Cardiac fibroblast (primary cell): Measurements from ENCODE around the gene LRP1-AS.

Experiments used
- DNase-seq, 2 donors: peaks; one replicate each; pipeline versions ENCODE4 v3.0.0 to v3.0.0-alpha.2; 2010; ENCODE audit warnings: low read depth in 2 of 2
- H3K4me3 ChIP-seq, 2 donors: replicated peaks in 1 of 2; 1 replicate in 1 of 2; 2 replicates in 1 of 2; pipeline ENCODE4 v1.5.1; 2011; ENCODE audit warnings: low read depth in 2 of 2, low read length in 2 of 2, mild to moderate bottlenecking in 2 of 2, moderate library complexity in 1 of 2
- TF ChIP-seq, protein P1 (sequence below): IDR thresholded peaks from one replicate; pipeline ENCODE4 v1.5.1; 2011; ENCODE audit warnings: low read depth, mild to moderate bottlenecking, low read length, inconsistent platforms

LRP1-AS gene

DNA sequence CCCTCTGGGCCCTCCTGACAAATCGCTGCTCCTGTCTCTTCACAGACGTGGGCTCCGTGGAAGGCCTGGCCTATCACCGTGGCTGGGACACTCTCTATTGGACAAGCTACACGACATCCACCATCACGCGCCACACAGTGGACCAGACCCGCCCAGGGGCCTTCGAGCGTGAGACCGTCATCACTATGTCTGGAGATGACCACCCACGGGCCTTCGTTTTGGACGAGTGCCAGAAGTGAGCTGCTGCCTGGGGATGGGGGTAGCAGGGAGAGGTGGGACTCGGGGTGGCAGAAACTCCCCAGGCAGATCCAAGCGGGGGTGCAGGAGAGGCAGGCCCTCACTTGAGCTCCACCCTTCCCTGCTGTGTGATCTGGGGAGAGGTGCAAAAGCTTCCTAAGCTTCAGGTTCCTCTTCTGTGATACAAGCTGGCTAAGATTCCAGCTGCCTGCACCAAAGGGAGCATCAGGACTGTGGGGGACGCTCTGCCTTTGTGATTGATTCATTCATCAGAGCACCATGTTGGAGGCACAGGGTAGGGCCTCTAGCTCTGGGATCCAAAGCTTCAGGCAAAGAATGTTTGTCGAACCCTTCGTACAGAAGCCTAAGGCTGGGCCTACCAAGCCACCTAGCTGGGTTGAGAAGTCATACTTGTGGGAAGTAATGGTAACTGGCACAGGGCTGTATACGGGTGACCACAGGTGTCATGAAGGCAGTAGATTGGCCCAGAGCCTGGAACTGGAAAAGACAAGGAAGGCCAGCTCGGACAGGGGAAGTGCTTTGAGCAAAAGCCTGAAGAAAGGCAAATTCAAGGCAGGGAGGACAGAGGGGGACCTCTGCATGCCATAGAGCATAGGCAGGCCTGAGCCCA is 40.0 kb upstream of the LRP1-AS start:
- TF ChIP-seq, protein P1, sequence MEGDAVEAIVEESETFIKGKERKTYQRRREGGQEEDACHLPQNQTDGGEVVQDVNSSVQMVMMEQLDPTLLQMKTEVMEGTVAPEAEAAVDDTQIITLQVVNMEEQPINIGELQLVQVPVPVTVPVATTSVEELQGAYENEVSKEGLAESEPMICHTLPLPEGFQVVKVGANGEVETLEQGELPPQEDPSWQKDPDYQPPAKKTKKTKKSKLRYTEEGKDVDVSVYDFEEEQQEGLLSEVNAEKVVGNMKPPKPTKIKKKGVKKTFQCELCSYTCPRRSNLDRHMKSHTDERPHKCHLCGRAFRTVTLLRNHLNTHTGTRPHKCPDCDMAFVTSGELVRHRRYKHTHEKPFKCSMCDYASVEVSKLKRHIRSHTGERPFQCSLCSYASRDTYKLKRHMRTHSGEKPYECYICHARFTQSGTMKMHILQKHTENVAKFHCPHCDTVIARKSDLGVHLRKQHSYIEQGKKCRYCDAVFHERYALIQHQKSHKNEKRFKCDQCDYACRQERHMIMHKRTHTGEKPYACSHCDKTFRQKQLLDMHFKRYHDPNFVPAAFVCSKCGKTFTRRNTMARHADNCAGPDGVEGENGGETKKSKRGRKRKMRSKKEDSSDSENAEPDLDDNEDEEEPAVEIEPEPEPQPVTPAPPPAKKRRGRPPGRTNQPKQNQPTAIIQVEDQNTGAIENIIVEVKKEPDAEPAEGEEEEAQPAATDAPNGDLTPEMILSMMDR: no peak
- H3K4me3 ChIP-seq: no peak overlapping the region
- DNase-seq: no peak

DNA sequence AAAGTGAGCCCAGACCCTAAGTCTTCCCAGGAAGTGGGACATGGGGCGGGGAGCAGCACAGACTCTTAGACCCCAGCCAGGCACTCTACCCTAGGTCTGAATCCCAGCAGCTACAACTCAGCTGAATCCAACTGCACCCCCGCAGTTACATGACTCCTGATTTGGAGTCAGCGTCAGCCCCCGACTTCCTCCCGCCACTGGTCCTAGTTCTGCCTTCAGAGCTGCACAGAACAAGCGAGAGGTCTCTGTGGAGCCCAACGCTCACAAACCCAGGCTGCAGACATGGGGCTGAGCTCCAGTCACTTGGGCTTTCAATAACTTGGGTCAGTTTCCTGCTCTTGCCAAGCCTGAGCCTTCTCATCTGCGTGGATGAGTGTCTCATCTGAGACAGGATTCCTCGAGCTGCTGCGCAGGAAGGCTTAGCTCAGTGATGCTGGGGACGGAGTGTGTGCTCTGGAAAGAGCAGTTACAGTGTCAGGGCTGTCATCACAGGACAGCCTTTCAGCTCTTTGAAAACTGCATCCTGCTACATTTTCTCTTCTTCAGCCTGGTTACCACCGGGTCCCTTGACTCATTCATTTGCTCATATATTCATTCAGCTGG is 38.6 kb upstream of the LRP1-AS start:
- DNase-seq: no peak

DNA sequence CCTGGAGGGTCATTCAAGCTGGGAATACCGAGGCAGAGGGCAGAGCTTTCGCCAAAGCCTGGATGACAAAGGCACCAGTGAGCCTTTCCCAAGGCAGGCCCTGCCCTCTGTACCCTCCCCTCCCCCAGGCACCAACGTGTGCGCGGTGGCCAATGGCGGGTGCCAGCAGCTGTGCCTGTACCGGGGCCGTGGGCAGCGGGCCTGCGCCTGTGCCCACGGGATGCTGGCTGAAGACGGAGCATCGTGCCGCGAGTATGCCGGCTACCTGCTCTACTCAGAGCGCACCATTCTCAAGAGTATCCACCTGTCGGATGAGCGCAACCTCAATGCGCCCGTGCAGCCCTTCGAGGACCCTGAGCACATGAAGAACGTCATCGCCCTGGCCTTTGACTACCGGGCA is 38.0 kb upstream of the LRP1-AS start:
- H3K4me3 ChIP-seq: no peak overlapping the region
- TF ChIP-seq, protein P1: no peak
- no peak for DNase-seq

More for the DNA sequence above, 38.6 kb upstream of the LRP1-AS start:
- no peak overlapping the region for H3K4me3 ChIP-seq
- TF ChIP-seq, protein P1: no peak

DNA sequence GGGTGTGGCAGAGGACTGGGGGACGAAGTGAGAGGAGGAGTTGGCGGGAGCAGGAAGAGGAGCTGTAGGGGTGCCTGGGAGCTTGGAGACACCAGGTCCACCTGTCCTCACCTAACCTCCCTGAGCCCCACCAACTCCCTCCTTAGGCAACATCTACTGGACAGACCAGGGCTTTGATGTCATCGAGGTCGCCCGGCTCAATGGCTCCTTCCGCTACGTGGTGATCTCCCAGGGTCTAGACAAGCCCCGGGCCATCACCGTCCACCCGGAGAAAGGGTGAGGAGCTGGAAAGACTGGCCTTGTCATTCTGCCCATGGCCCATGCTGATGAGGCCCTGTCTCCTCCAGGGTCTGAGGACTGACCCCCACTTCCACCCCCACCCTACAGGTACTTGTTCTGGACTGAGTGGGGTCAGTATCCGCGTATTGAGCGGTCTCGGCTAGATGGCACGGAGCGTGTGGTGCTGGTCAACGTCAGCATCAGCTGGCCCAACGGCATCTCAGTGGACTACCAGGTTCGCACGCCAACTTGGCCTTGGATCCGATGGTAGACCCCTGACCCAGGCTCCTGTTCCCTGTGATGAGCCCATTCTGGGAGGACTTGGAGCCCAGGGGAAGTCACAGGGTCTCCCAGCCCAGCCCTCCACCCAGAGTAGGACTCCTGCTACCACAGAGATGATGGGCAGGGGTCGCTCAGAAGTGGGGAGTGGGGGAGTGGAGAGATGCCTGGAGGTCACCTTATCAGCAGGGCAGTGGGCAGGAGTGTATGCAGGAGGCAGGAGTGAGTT is 36.7 kb upstream of the LRP1-AS start:
- DNase-seq: no peak
- TF ChIP-seq, protein P1: no peak
- H3K4me3 ChIP-seq: no peak overlapping the region

DNA sequence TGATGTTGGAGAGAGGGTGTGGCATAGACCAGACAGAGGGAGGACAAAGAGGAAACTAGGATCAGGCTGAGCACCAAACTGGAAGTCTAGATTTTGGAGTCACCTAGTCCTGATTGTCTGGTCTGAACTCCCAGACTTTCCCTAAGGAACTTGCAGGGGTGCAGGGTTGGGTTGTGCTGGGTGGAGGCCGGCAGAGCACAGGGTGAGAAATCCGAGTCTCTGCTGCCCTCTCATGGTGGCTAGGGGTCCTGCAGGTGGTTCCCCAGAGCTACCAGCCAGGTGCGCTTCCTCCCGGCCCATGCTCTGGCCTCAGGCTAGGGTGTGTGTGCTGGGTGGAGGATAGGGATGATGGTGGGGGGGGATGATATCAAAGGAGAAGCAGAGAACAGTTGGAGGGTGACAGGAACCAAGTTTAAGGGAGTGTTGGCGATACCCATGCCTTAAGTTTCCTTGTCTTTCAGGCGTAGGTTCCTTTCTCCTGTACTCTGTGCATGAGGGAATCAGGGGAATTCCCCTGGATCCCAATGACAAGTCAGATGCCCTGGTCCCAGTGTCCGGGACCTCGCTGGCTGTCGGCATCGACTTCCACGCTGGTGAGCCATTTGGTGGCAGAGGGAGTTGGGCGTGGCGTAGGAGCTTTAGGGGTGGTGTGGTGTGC is 35.6 kb upstream of the LRP1-AS start:
- TF ChIP-seq, protein P1: peak; percentile 81
- no peak overlapping the region for H3K4me3 ChIP-seq
- DNase-seq: peak; percentile 66 to 68

DNA sequence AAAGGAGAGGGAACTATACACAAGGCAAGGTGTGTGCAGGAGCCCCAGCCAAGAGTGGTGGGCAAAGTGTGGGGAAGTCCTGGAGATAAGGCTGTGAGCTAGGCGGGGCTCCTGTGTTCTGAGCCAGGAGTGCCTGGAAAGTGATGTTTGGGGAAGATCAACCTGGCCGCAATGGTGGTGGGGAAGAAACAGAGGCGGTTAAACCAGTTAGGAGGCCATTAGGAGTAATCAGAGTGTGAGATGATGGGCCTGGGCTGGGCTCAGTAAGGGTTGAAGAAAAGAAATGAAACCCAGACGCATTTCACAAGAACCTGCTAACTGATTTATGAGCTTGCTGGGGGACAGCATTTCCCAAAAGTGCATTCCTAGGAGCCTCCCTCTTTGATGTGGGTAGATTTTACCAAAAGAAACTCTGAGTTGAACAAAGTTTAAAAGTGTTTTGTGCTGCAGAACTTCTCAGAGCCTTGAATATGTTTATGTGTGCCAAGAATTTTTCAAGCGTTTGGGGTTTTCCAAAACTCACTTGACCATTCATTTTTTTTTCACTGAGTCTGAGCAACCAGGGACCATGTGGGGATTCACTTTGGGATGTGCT is 34.2 kb upstream of the LRP1-AS start:
- TF ChIP-seq, protein P1: no peak
- H3K4me3 ChIP-seq: no peak overlapping the region
- DNase-seq: no peak
